BJ (cell line): Measurements from ENCODE around the gene BMI1. TPM values are rescaled to one million over a fixed set of nuclear protein-coding genes. Genes with fewer than 3 reads are reported as not detected.
A peak's percentile ranks its signal among the peaks of the same experiment; 100 is the strongest.

Experiments
- CTCF ChIA-PET: fragments of 350-600 bp; formaldehyde crosslinking; extraction: SDS; loops from one replicate; lab custom pipeline; 2021; ENCODE audit warnings: antibody characterized with exemption, inconsistent platforms; lab: Yijun Ruan, JAX
- POLR2A ChIA-PET: fragments of 300-600 bp; sonication (Branson Sonifier 250); formaldehyde crosslinking; extraction: SDS; loops from one replicate; lab custom pipeline; 2021; ENCODE audit warnings: antibody characterized with exemption; lab: Charles Lee
- DNase-seq: peaks from one replicate; pipeline ENCODE4 v3.0.0-alpha.2; 2011; ENCODE audit warnings: low read depth
- H3K27me3 ChIP-seq: 2 replicates; pipeline ENCODE4 v1.6.0; 2011; ENCODE audit warnings: low read length; ENCODE audit not compliant: control insufficient read depth, insufficient read depth
- H3K36me3 ChIP-seq: 2 replicates; pipeline ENCODE4 v1.5.1; 2011; ENCODE audit warnings: low read length; ENCODE audit not compliant: control insufficient read depth, insufficient read depth
- H3K4me3 ChIP-seq: 2 replicates; pipeline ENCODE4 v1.5.1; 2011; ENCODE audit warnings: low read depth, mild to moderate bottlenecking, control low read depth, low read length
- CTCF ChIP-seq: IDR thresholded peaks from 2 replicates; pipeline ENCODE4 v1.5.1; 2011; ENCODE audit warnings: low read depth, mild to moderate bottlenecking, control low read depth, inconsistent platforms, low read length, moderate library complexity; ENCODE audit not compliant: insufficient read depth
- polyA plus RNA-seq: library from polyadenylated mRNA; depleted of rRNA; stranded (reverse); fragments of >200 nt; gene quantifications from 2 replicates; pipeline ENCODE4 v1.2.3, GENCODE V29; 2011

Gene BMI1
- polyA plus RNA-seq, 1 experiment: 20.3 TPM

GRCh38 chr10:22315455-22316285, 5.2 kb upstream of the BMI1 start:
- no peak for TF ChIP-seq CTCF
- ChIA-PET CTCF (interaction anchor here (0.6 to 1.4 kb wide), 5 partner anchors 20 to 820 kb away, joined by 3 to 6 read pairs (median 3); partner anchors contain the start of gene SKIDA1), POLR2A (interaction anchor here (0.6 kb wide), 1 partner anchor 9 kb away, joined by 3 read pairs; no protein-coding TSS in a partner anchor)
- Histone ChIP-seq H3K4me3 (peak overlapping the region; percentile 71), H3K36me3 (no peaks in the 10 kb centered on the region), H3K27me3 (no peaks in the 10 kb centered on the region)
- DNase-seq: no peak

GRCh38 chr10:22316286-22317075, 4.4 kb upstream of the BMI1 start, which contains the start of gene COMMD3:
Gene COMMD3, plus strand, starts transcription at chr10:22316388. Its CDS starts 30 bp downstream, at chr10:22316418.
- no peak for DNase-seq
- H3K4me3 ChIP-seq: peak within 1 kb of the TSS; percentile 71
- TF ChIP-seq CTCF: no peak
- POLR2A ChIA-PET: no interaction called here
- no peaks in the 10 kb centered on the region for H3K36me3 ChIP-seq
- CTCF ChIA-PET: interaction anchor here (0.6 to 1.4 kb wide), 6 partner anchors 19 to 821 kb away, joined by 3 to 6 read pairs (median 3); partner anchors contain the start of gene SKIDA1
- H3K27me3 ChIP-seq: no peaks in the 10 kb centered on the region

- DNase-seq: no peak
- no peak for TF ChIP-seq CTCF
- H3K4me3 ChIP-seq: peak overlapping the region; percentile 71
- ChIA-PET CTCF (interaction anchor here (0.6 to 1.4 kb wide), 3 partner anchors 74 to 821 kb away, joined by 3 to 4 read pairs (median 3); no protein-coding TSS in a partner anchor), POLR2A (no interaction called here)
- peaks cover 1% of the 10 kb centered on the region; the same call in 1 of the 2 replicates for H3K27me3 ChIP-seq
- no peaks in the 10 kb centered on the region for H3K36me3 ChIP-seq
These were observed 3.9 kb upstream of the BMI1 start for GRCh38 chr10:22317076-22317370.

GRCh38 chr10:22317771-22318565, 2.9 kb upstream of the BMI1 start:
- Histone ChIP-seq H3K36me3 (no peaks in the 10 kb centered on the region), H3K27me3 (peaks cover 9% of the 10 kb centered on the region), H3K4me3 (no peak overlapping the region)
- CTCF ChIA-PET: interaction anchor here (0.7 kb wide), 2 partner anchors 48 to 1211 kb away, joined by 3 read pairs; no protein-coding TSS in a partner anchor
- POLR2A ChIA-PET: no interaction called here
- no peak for TF ChIP-seq CTCF
- no peak for DNase-seq
